Keratinocyte (primary cell): ENCODE measurements around the gene OXSR1. TPM values are rescaled to one million over a fixed set of nuclear protein-coding genes. Genes with fewer than 3 reads are reported as not detected.

ENCODE experiments used
- DNase-seq: peaks from one replicate; pipeline ENCODE4 v3.0.0-alpha.2; 2011; ENCODE audit warnings: low read depth, missing footprints, low spot score
- FAIRE-seq: peaks from 2 replicates; lab custom pipeline; 2011; peaks lifted over from hg19 to GRCh38; lab: Jason Lieb, UNC
- H2AFZ ChIP-seq: 2 replicates; pipeline ENCODE4 v1.6.0; 2012; ENCODE audit warnings: low read length, control low read depth, inconsistent platforms; ENCODE audit not compliant: control insufficient read depth
- H3K27ac ChIP-seq: 2 replicates; pipeline ENCODE4 v1.5.1; 2011; ENCODE audit warnings: low read length; ENCODE audit not compliant: control insufficient read depth, insufficient read depth
- H3K27me3 ChIP-seq: 3 replicates; pipeline ENCODE4 v1.6.0; 2011; ENCODE audit warnings: low read length; ENCODE audit not compliant: control insufficient read depth, insufficient read depth; ENCODE audit errors: extremely low read depth
- H3K36me3 ChIP-seq, 2 experiments: 2 replicates in 1 of 2; 3 replicates in 1 of 2; pipeline ENCODE4 v1.5.1; 2011; ENCODE audit warnings: low read length in 2 of 2, mild to moderate bottlenecking in 1 of 2; ENCODE audit not compliant: control insufficient read depth in 2 of 2, insufficient read depth in 2 of 2; ENCODE audit errors: extremely low read depth in 1 of 2
- H3K4me1 ChIP-seq: 3 replicates; pipeline ENCODE4 v1.5.1; 2011; ENCODE audit warnings: low read length; ENCODE audit not compliant: control insufficient read depth, insufficient read depth; ENCODE audit errors: extremely low read depth
- H3K4me2 ChIP-seq: 3 replicates; pipeline ENCODE4 v1.6.0; 2011; ENCODE audit warnings: low read depth, low read length; ENCODE audit not compliant: control insufficient read depth, insufficient read depth; ENCODE audit errors: extremely low read depth
- H3K4me3 ChIP-seq, 3 experiments: fragments of 200-600 bp in 1 of 3; sonication (generic) in 1 of 3; 2 replicates in 2 of 3; 3 replicates in 1 of 3; pipeline ENCODE4 v1.5.1; 2011 to 2016; ENCODE audit warnings: low read length in 3 of 3, mild to moderate bottlenecking in 3 of 3, control low read depth in 2 of 3, inconsistent platforms in 1 of 3, low read depth in 1 of 3, mixed read lengths in 1 of 3, mixed run types in 1 of 3, moderate library complexity in 1 of 3; ENCODE audit not compliant: control insufficient read depth in 2 of 3, insufficient read depth in 2 of 3; ENCODE audit errors: extremely low read depth in 1 of 3
- H3K79me2 ChIP-seq: 2 replicates; pipeline ENCODE4 v1.6.0; 2012; ENCODE audit warnings: low read length; ENCODE audit not compliant: control insufficient read depth, insufficient read depth
- H3K9ac ChIP-seq: 3 replicates; pipeline ENCODE4 v1.6.0; 2011; ENCODE audit warnings: low read length; ENCODE audit not compliant: control insufficient read depth, insufficient read depth; ENCODE audit errors: extremely low read depth
- H3K9me1 ChIP-seq: 3 replicates; pipeline ENCODE4 v1.6.0; 2011; ENCODE audit warnings: low read length; ENCODE audit not compliant: control insufficient read depth, insufficient read depth; ENCODE audit errors: extremely low read depth
- H3K9me3 ChIP-seq: 2 replicates; pipeline ENCODE4 v1.5.1; 2012; ENCODE audit warnings: low read depth, low read length; ENCODE audit not compliant: control insufficient read depth
- H4K20me1 ChIP-seq: 3 replicates; pipeline ENCODE4 v1.6.0; 2011; ENCODE audit warnings: low read length; ENCODE audit not compliant: control insufficient read depth, insufficient read depth; ENCODE audit errors: extremely low read depth
- CTCF ChIP-seq, 3 experiments: IDR thresholded peaks in 1 of 3; conservative IDR thresholded peaks in 1 of 3; optimal IDR thresholded peaks in 1 of 3; 2 replicates in 2 of 3; 3 replicates in 1 of 3; pipeline versions ENCODE3 to v1.5.1; 2011; ENCODE audit warnings: low read length in 3 of 3, mild to moderate bottlenecking in 3 of 3, moderate library complexity in 2 of 3, control low read depth in 1 of 3, inconsistent platforms in 1 of 3; ENCODE audit not compliant: insufficient read depth in 2 of 3; ENCODE audit errors: extremely low read depth in 1 of 3
- EZH2 ChIP-seq: IDR thresholded peaks from one replicate; pipeline ENCODE4 v1.6.1; 2012; ENCODE audit warnings: inconsistent platforms, mild to moderate bottlenecking, low read length, moderate library complexity
- dilution Hi-C: fragments of 300-500 bp; cut with MboI; formaldehyde crosslinking; loops from one replicate; pipeline ENCODE4 v1.7.0; 2020; ENCODE audit warnings: low sequenced_read_pairs; ENCODE audit not compliant: extremely low pct_ligation_motif_present
- polyA plus RNA-seq, 5 experiments: library from polyadenylated mRNA; depleted of rRNA in 3 of 5; stranded (reverse) in 3 of 5; stranded (forward) in 1 of 5; unstranded in 1 of 5; fragments of >200 nt; gene quantifications; 1 replicate in 1 of 5; 2 replicates in 3 of 5; 3 replicates in 1 of 5; pipeline versions ENCODE4 v1.2.1 to v1.2.3, GENCODE V29; 2011 to 2012; ENCODE audit warnings: missing spikeins in 2 of 5, low read depth in 1 of 5, low replicate concordance in 1 of 5
- small RNA-seq, 3 experiments: library from RNA; depleted of rRNA; stranded (forward); fragments of <200 nt; gene quantifications; one replicate each; pipeline ENCODE3, GENCODE V24; 2012; ENCODE audit warnings: low read depth in 3 of 3, low replicate concordance in 1 of 3; ENCODE audit not compliant: insufficient read length in 3 of 3

OXSR1 gene
- polyA plus RNA-seq, 1 donor (not counting 4 experiments of a cell fraction or from before 2014, with no cell fraction given), result 77.0 TPM

- H3K9me1 ChIP-seq, result no peaks in the 10 kb centered on the region
- no peak overlapping the region for H3K27ac ChIP-seq
- H3K4me2 ChIP-seq, result no peak overlapping the region
- H3K4me1 ChIP-seq, result no peaks in the 10 kb centered on the region
- H3K9me3 ChIP-seq, result no peaks in the 10 kb centered on the region
- no peak overlapping the region for H2AFZ ChIP-seq
- no peaks in the 10 kb centered on the region for H3K36me3 ChIP-seq
- H3K79me2 ChIP-seq, result no peaks in the 10 kb centered on the region
- no peaks in the 10 kb centered on the region for H4K20me1 ChIP-seq
- TF ChIP-seq EZH2 (no peak), CTCF (optimal IDR thresholded peaks at IDR 0.05 in 1 of 3, IDR thresholded peaks at IDR 0.05 in 1 of 3, conservative IDR thresholded peaks at IDR 0.05 in 1 of 3; ENCODE audit: extremely low read depth in 1 of 3, insufficient read depth in 2 of 3, low read length in 3 of 3) (no peak)
- dilution Hi-C loops, result no loop called here
- no peaks in the 10 kb centered on the region for H3K27me3 ChIP-seq
- no peak overlapping the region for H3K9ac ChIP-seq
- FAIRE-seq, result no peak
- DNase-seq, result no peak
- no peak overlapping the region for H3K4me3 ChIP-seq
Measured at GRCh38 chr3:38297537-38297936, 132.2 kb downstream of the OXSR1 start.

GRCh38 chr3:38297947-38298711 is 132.8 kb downstream of the OXSR1 start:
- H4K20me1 ChIP-seq, result no peaks in the 10 kb centered on the region
- H2AFZ ChIP-seq, result no peak overlapping the region
- no peaks in the 10 kb centered on the region for H3K4me1 ChIP-seq
- dilution Hi-C loops, result no loop called here
- H3K4me3 ChIP-seq, result no peak overlapping the region
- no peaks in the 10 kb centered on the region for H3K9me1 ChIP-seq
- no peaks in the 10 kb centered on the region for H3K9me3 ChIP-seq
- DNase-seq, result no peak
- no peaks in the 10 kb centered on the region for H3K36me3 ChIP-seq
- H3K27ac ChIP-seq, result no peak overlapping the region
- FAIRE-seq, result no peak
- H3K27me3 ChIP-seq, result no peaks in the 10 kb centered on the region
- H3K9ac ChIP-seq, result no peak overlapping the region
- H3K79me2 ChIP-seq, result no peaks in the 10 kb centered on the region
- TF ChIP-seq EZH2, result no peak
- peak in 2 of 3 experiments; percentile 43 to 51 for TF ChIP-seq CTCF (optimal IDR thresholded peaks at IDR 0.05 in 1 of 3, IDR thresholded peaks at IDR 0.05 in 1 of 3, conservative IDR thresholded peaks at IDR 0.05 in 1 of 3; ENCODE audit: extremely low read depth in 1 of 3, insufficient read depth in 2 of 3, low read length in 3 of 3)
- H3K4me2 ChIP-seq, result no peak overlapping the region

Small RNA genes within 50 kb of the gene (small RNA-seq; reads per million reads assigned to genes)
- gene RF00019 (0 reads per million in 3 experiments), gene RNU6-235P (0 reads per million in 3 experiments)

Other genes with a start within 250 kb of the OXSR1 start
- 2.1 to 2.8 TPM (median 2.1 TPM) in 3 replicates for gene VILL, start 174.8 kb upstream of the OXSR1 start, polyA plus RNA-seq
- gene PLCD1, start 135.9 kb upstream of the OXSR1 start, polyA plus RNA-seq, result 22.0 to 36.1 TPM (median 26.0 TPM) in 3 replicates
- gene DLEC1, start 126.3 kb upstream of the OXSR1 start, polyA plus RNA-seq, result 0.01 to 0.02 TPM in 2 of 3 replicates, not detected in the other
- gene ACAA1, start 28.4 kb upstream of the OXSR1 start, polyA plus RNA-seq, result 81.4 to 125 TPM (median 85.3 TPM) in 3 replicates
- gene MYD88, start 26.9 kb upstream of the OXSR1 start, polyA plus RNA-seq, result 44.0 to 72.8 TPM (median 46.2 TPM) in 3 replicates
- 0.09 to 0.54 TPM (median 0.25 TPM) in 3 replicates for gene SLC22A13, start 100.3 kb downstream of the OXSR1 start, polyA plus RNA-seq
- 0.08 to 0.37 TPM (median 0.20 TPM) in 3 replicates for gene SLC22A14, start 116.8 kb downstream of the OXSR1 start, polyA plus RNA-seq
- gene XYLB, start 181.2 kb downstream of the OXSR1 start, polyA plus RNA-seq, result 1.1 to 1.8 TPM (median 1.8 TPM) in 3 replicates